Transverse colon (tissue), 4 donors: ENCODE data around the gene CATSPERD. TPM values are rescaled to one million over a fixed set of nuclear protein-coding genes. Genes with fewer than 3 reads are reported as not detected.

ENCODE experiments used
- DNase-seq: peaks from one replicate; pipeline ENCODE4 v3.0.0-alpha.2; 2019
- H3K27ac ChIP-seq, 4 donors: fragments of 200-600 bp; sonication (generic); 2 replicates each; pipeline ENCODE4 v1.5.1; 2016 to 2018; ENCODE audit warnings: inconsistent platforms in 4 of 4
- H3K27me3 ChIP-seq: fragments of 200-600 bp; sonication (generic); 2 replicates; pipeline ENCODE4 v1.5.1; 2017; ENCODE audit warnings: inconsistent platforms
- H3K36me3 ChIP-seq, 4 donors: fragments of 200-600 bp; sonication (generic); 2 replicates each; pipeline ENCODE4 v1.5.1; 2017 to 2019; ENCODE audit warnings: inconsistent platforms in 4 of 4
- H3K4me1 ChIP-seq, 4 donors: fragments of 200-600 bp; sonication (generic); 2 replicates each; pipeline ENCODE4 v1.5.1; 2017 to 2020; ENCODE audit warnings: inconsistent platforms in 4 of 4
- H3K4me3 ChIP-seq, 4 donors: fragments of 200-600 bp; sonication (generic); 1 replicate in 1 of 4; 2 replicates in 3 of 4; pipeline versions ENCODE4 v1.5.1 to v1.6.1; 2017 to 2019; ENCODE audit warnings: inconsistent platforms in 4 of 4
- H3K9me3 ChIP-seq, 2 donors: fragments of 200-600 bp; sonication (generic); 2 replicates each; pipeline ENCODE4 v1.5.1; 2017 to 2019; ENCODE audit warnings: inconsistent platforms in 2 of 2
- EP300 ChIP-seq: sonication (generic); formaldehyde crosslinking; IDR thresholded peaks from one replicate; pipeline ENCODE4 v1.6.1; 2017; ENCODE audit warnings: antibody characterized with exemption, low read depth
- POLR2A ChIP-seq: fragments of 450-650 bp; IDR thresholded peaks from one replicate; pipeline ENCODE4 v1.6.1; 2016; ENCODE audit warnings: antibody characterized with exemption, mild to moderate bottlenecking, moderate library complexity
- POLR2AphosphoS5 ChIP-seq, 3 donors: sonication (generic); formaldehyde crosslinking; IDR thresholded peaks; one replicate each; pipeline ENCODE4 v1.6.1; 2016; ENCODE audit warnings: antibody characterized with exemption in 3 of 3
- WGBS, 2 donors: methylation state at CpG; one replicate each; pipeline ENCODE4 v1.1.5; 2018; ENCODE audit warnings: low coverage in 1 of 2; 5-methylcytosine and 5-hydroxymethylcytosine counted together
- in situ Hi-C, 4 donors: fragments of 200-750 bp; cut with MboI; loops; one replicate each; pipeline versions ENCODE4 v1.15.0 to v1.15.1; 2017; ENCODE audit warnings: low sequenced_read_pairs in 3 of 4, low pct_ligation_motif_present in 1 of 4, low pct_unique_long_range_greater_than_20kb in 1 of 4
- intact Hi-C: fragments of 100-400 bp; cut with DNase I; formaldehyde crosslinking; loops from one replicate; pipeline ENCODE4 v1.15.1; 2023; ENCODE audit warnings: low total_unique reads
- total RNA-seq, 4 donors: library from RNA; depleted of rRNA; stranded (reverse); fragments of >200 nt; gene quantifications; one replicate each; pipeline ENCODE4 v1.1.0, GENCODE V29; 2016
- TF ChIP-seq, protein P1 (sequence below), 5 experiments: fragments of 200-600 bp in 3 of 5; fragments of 450-650 bp in 2 of 5; sonication (generic) in 3 of 5; IDR thresholded peaks; 1 replicate in 2 of 5; 2 replicates in 3 of 5; pipeline ENCODE4 v1.5.1; 2016 to 2017; ENCODE audit warnings: antibody characterized with exemption in 5 of 5, inconsistent platforms in 3 of 5, mild to moderate bottlenecking in 2 of 5, moderate library complexity in 1 of 5

The CATSPERD gene, protein sequence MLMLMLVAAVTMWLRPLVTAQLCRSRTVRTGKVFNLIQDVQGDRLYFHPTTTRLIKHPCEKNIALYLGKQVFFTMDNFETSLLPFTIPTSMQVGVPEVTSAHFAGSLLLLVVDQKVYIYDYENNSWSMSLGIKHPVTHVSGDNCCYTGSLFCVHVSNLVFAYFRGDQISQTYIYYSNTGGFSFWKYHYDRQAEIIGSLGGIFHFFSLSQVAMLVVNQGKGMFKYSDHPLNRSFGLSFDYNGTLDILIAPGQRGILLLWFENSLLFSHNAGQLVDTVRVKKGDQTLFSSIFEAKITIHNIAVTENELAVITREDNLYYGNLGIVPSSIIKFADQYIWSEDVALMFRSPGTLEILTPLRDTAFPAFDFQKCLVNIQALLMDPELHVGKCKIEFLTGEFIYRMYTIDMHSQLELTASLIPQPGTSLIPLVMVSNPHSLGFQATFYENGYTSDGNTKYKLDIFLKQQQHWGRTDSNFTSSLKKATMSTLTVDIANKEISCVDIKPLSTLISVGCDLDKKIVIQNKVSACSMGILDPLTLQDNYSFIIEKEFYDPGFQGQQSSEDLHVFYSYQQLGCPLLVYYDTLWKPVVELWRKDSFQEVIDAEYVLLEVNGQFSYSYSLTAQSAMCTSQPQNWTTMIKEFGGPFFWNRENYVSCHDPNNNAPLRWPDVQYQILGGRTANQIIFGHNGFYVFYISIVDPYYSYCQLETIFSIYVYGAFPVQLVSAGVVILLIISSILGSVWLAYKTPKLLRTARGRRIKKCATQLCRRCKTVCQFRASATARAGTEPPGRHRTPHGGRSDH
- not detected for total RNA-seq

DNA sequence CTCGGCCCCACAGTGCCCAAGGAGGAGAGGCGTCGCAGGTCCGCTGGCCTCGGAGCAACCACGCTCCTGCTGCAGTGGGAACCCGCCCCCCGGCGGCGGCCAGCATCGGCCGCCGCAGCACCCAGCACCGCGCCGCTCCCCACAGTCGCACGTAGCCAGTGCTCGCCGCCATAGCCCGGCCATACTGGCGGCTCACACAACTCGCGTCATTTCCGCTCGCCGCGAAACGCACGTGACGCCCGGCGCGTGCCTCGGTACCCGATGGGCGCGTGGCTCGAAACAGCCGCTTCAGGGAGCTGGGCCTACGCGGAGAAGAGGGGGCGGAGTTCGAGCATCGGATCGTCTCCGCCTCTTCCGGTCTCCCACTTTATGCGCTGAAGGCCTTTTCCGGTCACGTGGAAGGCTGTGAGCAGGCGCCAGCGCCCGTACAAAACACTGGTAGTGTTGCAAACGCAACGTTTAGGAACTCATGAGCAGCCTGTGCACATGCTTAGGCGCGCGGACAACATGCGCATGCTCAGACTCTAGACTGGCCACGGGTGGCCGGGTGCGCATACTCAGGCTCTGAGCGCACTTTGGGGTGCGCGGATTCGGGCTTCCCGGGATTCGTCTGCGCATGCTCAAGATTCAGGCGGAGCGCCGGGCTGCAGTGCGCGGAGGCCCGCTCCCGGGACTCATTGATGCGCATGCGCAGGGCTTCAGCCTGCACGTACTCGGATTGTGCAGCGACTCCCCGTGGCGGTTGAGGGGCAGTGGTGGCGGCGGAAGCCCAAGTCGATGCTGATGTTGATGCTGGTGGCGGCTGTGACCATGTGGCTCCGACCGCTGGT is at the start of gene CATSPERD, which contains the start of gene LONP1:
Gene CATSPERD (plus strand): TSS at position 677 of the 830 bp plus-strand sequence. CDS start 101 bp downstream, at position 778.
Gene LONP1 (minus strand): TSS at position 186 of the 830 bp plus-strand sequence. CDS start 14 bp downstream, at position 172.
- peak within 1 kb of the TSS; percentile 87 to 100 (median 93) for H3K4me3 ChIP-seq
- TF ChIP-seq POLR2AphosphoS5 (IDR thresholded peaks at IDR 0.05) (peak; percentile 91 to 97 (median 91)), POLR2A (peak; percentile 75), EP300 (no peak)
- TF ChIP-seq, protein P1, sequence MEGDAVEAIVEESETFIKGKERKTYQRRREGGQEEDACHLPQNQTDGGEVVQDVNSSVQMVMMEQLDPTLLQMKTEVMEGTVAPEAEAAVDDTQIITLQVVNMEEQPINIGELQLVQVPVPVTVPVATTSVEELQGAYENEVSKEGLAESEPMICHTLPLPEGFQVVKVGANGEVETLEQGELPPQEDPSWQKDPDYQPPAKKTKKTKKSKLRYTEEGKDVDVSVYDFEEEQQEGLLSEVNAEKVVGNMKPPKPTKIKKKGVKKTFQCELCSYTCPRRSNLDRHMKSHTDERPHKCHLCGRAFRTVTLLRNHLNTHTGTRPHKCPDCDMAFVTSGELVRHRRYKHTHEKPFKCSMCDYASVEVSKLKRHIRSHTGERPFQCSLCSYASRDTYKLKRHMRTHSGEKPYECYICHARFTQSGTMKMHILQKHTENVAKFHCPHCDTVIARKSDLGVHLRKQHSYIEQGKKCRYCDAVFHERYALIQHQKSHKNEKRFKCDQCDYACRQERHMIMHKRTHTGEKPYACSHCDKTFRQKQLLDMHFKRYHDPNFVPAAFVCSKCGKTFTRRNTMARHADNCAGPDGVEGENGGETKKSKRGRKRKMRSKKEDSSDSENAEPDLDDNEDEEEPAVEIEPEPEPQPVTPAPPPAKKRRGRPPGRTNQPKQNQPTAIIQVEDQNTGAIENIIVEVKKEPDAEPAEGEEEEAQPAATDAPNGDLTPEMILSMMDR (IDR thresholded peaks at IDR 0.05): peak; percentile 86 to 98 (median 91)
- peak; percentile 98 for DNase-seq
- 1% methylated on average over 59 of the region's 90 CpGs; no CpG with 5 or more reads in 1 of the 2 donors for WGBS, 2 donors
- peak within 1 kb of the TSS; percentile 93 to 97 (median 96) for H3K27ac ChIP-seq
- peaks cover 12 to 34% (median 19%) of the 10 kb centered on the region in 4 donors for H3K4me1 ChIP-seq
- no peaks in the 10 kb centered on the region for H3K36me3 ChIP-seq
- H3K27me3 ChIP-seq: no peaks in the 10 kb centered on the region
- intact Hi-C loops (no loop called here), in situ Hi-C loops (no loop called here)
- no peaks in the 10 kb centered on the region for H3K9me3 ChIP-seq

DNA sequence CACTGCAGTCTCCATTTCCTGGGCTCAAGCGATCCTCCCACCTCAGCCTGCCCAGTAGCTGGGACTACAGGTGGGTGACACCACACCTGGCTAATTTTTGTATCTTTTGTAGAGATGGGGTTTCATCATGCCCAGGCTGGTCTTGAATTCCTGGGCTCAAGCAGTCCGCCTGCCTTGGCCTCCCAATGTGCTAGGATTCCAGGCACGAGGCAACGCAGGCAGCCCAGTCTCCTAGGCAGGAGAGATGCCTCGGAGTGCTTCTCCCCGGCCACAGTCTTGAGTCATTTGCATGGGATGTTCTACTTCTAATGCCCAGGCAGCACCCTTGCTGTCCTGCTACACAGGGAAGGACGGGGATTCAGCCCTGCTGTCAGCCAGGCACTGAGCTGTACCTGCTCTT is 48.8 kb upstream of the CATSPERD start:
- intact Hi-C loops: no loop called here

DNA sequence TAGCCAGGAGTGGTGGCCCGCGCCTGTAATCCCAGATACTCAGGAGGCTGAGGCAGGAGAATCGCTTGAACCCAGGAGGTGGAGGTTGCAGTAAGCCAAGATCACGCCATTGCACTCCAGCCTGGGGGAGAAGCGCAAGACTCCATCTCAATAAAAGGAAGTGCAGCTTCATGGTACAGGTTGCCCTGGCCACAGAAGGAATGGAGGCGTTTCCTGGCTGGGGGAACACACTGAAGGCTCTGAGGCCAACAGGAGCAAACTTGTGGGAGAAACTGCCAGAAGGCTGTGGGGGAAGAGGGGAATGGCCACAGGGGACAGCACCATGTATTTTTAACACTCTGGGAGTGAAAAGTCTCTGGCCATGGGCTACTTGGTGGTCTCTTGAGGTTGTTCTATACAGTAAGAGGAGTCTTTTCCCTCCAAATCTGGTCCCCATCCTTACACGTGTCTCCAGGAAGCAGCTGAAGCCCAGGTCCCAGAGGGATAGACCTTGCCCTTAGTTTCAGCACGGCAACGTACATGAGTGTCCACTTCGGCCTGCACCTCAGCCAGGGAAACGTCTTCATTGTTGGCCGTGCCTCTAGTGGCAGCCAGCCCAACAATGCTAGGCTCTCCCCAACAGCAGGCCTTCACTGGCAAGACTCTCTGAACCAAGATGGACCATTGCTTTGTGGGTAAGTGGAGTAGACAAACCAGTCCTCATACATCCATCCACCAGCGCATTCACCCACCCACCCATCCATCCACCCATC is 47.6 kb upstream of the CATSPERD start:
- Histone ChIP-seq H3K27me3 (no peaks in the 10 kb centered on the region), H3K4me1 (no peaks in the 10 kb centered on the region), H3K4me3 (no peak overlapping the region), H3K9me3 (no peaks in the 10 kb centered on the region), H3K27ac (no peak overlapping the region), H3K36me3 (peaks cover 0 to 12% (median 4%) of the 10 kb centered on the region in 4 donors)
- in situ Hi-C loops: no loop called here
- intact Hi-C loops: no loop called here
- no peak for DNase-seq
- 92% methylated on average over 13 of the region's 13 CpGs; no CpG with 5 or more reads in 1 of the 2 donors for WGBS, 2 donors
- TF ChIP-seq POLR2A: no peak
- no peak for TF ChIP-seq POLR2AphosphoS5 (IDR thresholded peaks at IDR 0.05)
- TF ChIP-seq, protein P1 (IDR thresholded peaks at IDR 0.05): no peak
- no peak for TF ChIP-seq EP300

More for the DNA sequence above, 48.8 kb upstream of the CATSPERD start:
- H3K27me3 ChIP-seq: no peaks in the 10 kb centered on the region
- TF ChIP-seq POLR2A: no peak
- H3K4me3 ChIP-seq: no peak overlapping the region
- H3K27ac ChIP-seq: no peak overlapping the region
- peaks cover 0 to 24% (median 12%) of the 10 kb centered on the region in 4 donors for H3K36me3 ChIP-seq
- no peaks in the 10 kb centered on the region for H3K4me1 ChIP-seq
- in situ Hi-C loops: no loop called here
- DNase-seq: no peak
- no peaks in the 10 kb centered on the region for H3K9me3 ChIP-seq
- 86% methylated on average over 7 of the region's 7 CpGs; no CpG with 5 or more reads in 1 of the 2 donors for WGBS, 2 donors

DNA sequence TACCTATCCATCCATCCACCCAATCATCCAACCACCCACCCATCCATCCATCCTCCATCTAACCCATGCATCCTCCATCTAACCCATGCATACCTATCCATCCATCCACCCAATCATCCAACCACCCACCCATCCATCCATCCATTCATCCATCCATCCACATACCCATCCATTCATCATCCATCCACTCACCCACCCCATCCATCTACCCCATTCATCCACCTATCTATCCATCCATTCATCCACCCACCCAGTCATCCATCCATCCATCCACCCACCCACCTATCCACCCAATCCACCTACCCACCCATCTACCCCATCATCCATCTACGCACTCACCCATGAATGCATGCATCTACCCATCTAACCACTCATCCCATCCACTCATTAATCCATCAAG is 46.7 kb upstream of the CATSPERD start:
- H3K4me1 ChIP-seq: no peaks in the 10 kb centered on the region
- peaks cover 0 to 7% (median 1%) of the 10 kb centered on the region in 4 donors for H3K36me3 ChIP-seq
- no peak for DNase-seq
- no peak overlapping the region for H3K27ac ChIP-seq
- TF ChIP-seq, protein P1 (IDR thresholded peaks at IDR 0.05): no peak
- no peak for TF ChIP-seq POLR2AphosphoS5 (IDR thresholded peaks at IDR 0.05)
- no peak for TF ChIP-seq POLR2A
- TF ChIP-seq EP300: no peak
- no peaks in the 10 kb centered on the region for H3K27me3 ChIP-seq
- 93 to 100% methylated on average over 1 of the region's 1 CpG for WGBS, 2 donors
- no peaks in the 10 kb centered on the region for H3K9me3 ChIP-seq
- intact Hi-C loops: no loop called here
- H3K4me3 ChIP-seq: no peak overlapping the region
- in situ Hi-C loops: no loop called here
